ENCODE results near the gene KRT20.
"Not testable (repeated sequence)": the region's sequence is repeated elsewhere in the genome, so short reads cannot be mapped to it uniquely, and the experiment has no call there.

The KRT20 gene

DNA sequence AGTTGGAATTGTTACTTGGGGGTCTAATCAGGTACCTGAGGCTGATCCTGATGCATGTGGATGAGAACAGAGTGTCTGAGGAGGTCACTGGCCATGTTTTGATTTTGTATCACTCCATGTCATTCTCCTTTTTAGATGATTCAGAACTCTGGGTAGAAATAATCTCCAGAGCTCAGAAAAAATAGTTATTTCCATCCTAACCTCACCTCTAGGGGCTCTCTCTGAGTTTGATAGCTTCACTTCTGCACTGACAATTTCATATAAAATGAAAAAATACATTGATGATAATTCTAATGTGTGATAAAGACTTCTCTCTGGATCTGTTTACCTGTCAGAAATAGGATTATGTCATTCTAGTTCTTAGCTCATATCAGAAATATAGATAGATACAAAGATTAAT, 11.8 kb downstream of the KRT20 start:
- Histone ChIP-seq H3K27ac (no peak overlapping the region), H3K27me3 (no peaks in the 10 kb centered on the region)

DNA sequence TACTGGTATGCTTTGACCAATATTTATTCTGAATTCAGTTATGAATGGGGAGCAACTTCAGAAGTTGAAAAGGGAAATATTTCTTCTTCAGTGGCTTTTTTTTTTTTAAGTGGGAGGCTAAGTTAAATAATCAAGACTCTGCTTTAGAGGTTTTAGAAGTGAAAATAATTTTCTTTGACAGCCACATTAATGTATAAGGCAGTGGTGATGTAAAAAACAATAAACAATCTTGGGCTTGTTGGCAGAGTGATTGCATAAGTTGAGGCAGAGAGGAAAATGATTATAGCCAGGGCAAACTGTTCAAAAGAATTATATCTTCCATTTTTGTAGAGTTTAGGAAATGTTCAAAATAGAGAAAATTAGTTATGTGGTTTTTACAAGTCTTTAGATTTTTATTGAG, 12.6 kb downstream of the KRT20 start:
- Histone ChIP-seq H3K27ac (no peak overlapping the region), H3K9ac (no peak overlapping the region), H3K27me3 (no peaks in the 10 kb centered on the region), H3K4me1 (no peaks in the 10 kb centered on the region), H3K36me3 (no peaks in the 10 kb centered on the region), H4K20me1 (no peaks in the 10 kb centered on the region), H3K9me3 (no peaks in the 10 kb centered on the region), H3K4me2 (no peak overlapping the region), H3K4me3 (no peak overlapping the region)
- TF ChIP-seq Cebpa-rat (IDR thresholded peaks at IDR 0.05) = no peak

More for the DNA sequence above, 11.8 kb downstream of the KRT20 start:
- H3K9ac ChIP-seq = no peak overlapping the region
- no peaks in the 10 kb centered on the region for H4K20me1 ChIP-seq
- no peak for TF ChIP-seq Cebpa-rat (IDR thresholded peaks at IDR 0.05)
- no peak overlapping the region for H3K4me3 ChIP-seq
- H3K4me1 ChIP-seq = no peaks in the 10 kb centered on the region
- no peak overlapping the region for H3K4me2 ChIP-seq
- no peaks in the 10 kb centered on the region for H3K36me3 ChIP-seq
- H3K9me3 ChIP-seq = no peaks in the 10 kb centered on the region

DNA sequence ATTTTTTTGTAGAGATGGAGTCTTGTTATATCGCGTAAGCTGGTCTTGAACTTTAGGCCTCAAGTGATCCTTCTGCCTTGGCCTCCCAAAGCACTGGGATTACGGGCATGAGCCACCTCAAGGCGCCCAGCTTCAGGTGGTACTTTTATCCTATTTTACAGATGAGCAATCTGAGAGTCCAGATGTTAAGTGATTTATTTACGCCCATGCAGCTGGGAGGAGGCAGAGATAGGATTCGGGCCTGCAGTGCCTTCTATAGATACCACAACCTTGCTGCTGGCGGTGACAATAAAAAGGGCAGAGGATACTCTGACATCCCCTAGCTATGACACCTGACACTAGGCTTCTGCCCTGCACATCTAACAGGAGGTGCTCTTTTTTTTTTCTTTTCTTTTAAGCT, 13.7 kb downstream of the KRT20 start:
- H3K27me3 ChIP-seq = no peaks in the 10 kb centered on the region
- H4K20me1 ChIP-seq = no peaks in the 10 kb centered on the region
- no peak overlapping the region for H3K27ac ChIP-seq
- no peak overlapping the region for H3K4me2 ChIP-seq
- H3K4me1 ChIP-seq = no peaks in the 10 kb centered on the region
- H3K36me3 ChIP-seq = no peaks in the 10 kb centered on the region
- H3K9me3 ChIP-seq = no peaks in the 10 kb centered on the region
- no peak for TF ChIP-seq Cebpa-rat (IDR thresholded peaks at IDR 0.05)
- H3K4me3 ChIP-seq = no peak overlapping the region
- H3K9ac ChIP-seq = no peak overlapping the region

DNA sequence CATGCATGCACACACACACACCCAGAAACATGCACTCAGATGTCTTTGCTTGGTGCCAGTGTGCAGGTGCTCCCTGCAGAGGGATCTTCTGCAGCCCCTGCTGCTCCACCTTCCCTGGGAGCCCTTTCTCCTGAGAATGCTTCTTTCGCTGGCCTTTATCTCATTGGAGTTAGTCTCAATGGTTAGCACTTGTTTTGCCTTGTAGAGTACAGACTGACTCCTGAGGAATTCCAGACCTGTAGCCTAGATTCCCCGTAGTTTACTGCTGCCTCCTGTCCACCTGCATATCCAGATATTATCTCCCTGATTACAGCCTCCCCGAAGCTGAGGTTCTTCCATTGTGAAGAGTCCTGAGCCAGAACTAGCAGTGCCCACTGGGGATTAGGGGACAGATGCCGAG, 14.9 kb downstream of the KRT20 start:
- H3K4me2 ChIP-seq = no peak overlapping the region
- no peaks in the 10 kb centered on the region for H3K36me3 ChIP-seq
- TF ChIP-seq Cebpa-rat (IDR thresholded peaks at IDR 0.05) = no peak
- no peaks in the 10 kb centered on the region for H3K9me3 ChIP-seq
- no peak overlapping the region for H3K27ac ChIP-seq
- H3K4me3 ChIP-seq = no peak overlapping the region
- H3K27me3 ChIP-seq = no peaks in the 10 kb centered on the region
- H3K9ac ChIP-seq = no peak overlapping the region
- H4K20me1 ChIP-seq = no peaks in the 10 kb centered on the region
- H3K4me1 ChIP-seq = no peaks in the 10 kb centered on the region

DNA sequence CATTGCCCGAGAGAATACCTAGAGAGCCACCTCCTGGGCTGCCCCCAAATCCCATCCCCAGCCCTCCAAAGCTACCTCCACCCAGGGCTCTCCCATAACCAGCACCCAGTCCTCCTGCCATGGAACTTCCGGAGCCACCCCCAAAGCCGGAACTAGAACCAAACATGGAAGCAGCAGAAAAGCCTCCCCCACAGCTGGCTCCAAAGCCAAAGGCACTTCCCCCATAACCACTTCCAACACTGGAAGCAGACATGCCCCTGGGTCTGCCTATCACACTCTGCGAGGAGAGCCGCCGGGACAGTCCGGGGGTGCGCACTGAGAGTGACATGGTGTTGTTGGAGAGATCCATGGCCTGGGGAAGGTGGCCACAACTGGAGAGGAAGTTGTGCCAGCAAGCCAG, 18.2 kb downstream of the KRT20 start, which contains the start of gene KRT12:
TSS of gene KRT12 (minus strand) at position 386 of the 400 bp plus-strand sequence. CDS start at position 349, 37 bp downstream.
- no peaks in the 10 kb centered on the region for H3K36me3 ChIP-seq
- no peak for TF ChIP-seq Cebpa-rat (IDR thresholded peaks at IDR 0.05)
- no peak within 1 kb of the TSS for H3K27ac ChIP-seq
- H3K9ac ChIP-seq = no peak within 1 kb of the TSS
- no peaks in the 10 kb centered on the region for H3K9me3 ChIP-seq
- no peaks in the 10 kb centered on the region for H3K27me3 ChIP-seq
- H4K20me1 ChIP-seq = no peaks in the 10 kb centered on the region
- H3K4me2 ChIP-seq = no peak within 1 kb of the TSS
- H3K4me3 ChIP-seq = no peak within 1 kb of the TSS
- no peaks in the 10 kb centered on the region for H3K4me1 ChIP-seq

DNA sequence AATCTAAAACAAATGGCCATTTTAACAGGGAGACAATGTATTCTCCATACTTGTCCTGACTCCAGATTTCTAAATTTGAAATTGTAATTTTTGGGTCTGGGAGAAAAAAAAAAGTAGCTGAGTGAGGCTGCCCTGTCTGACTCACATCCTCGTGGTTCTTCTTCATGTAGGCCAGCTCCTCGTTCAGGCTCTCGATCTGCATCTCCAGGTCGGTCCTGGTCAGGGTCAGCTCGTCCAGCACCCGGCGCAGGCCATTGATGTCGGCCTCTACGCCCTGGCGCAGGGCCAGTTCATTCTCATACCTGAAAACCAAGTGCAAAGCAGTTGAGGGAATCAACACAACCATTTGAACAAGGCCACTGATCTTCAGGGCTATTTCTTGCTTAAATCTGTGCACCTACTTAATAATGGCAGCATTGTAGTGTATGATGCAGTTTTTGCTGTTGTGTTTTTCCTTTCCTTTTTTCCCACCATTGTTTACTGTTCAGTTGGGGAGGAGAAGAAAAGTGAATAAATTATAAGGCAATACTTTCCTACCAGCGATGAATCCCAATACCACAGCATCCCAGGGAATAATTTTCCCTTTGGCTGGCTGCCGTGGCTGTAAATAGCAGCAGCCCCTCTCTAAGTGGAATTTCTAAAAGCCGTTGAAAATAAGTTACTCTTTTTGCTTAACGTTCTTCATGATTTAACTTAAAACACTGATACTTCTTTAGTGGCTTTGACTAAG, 20.2 kb downstream of the KRT20 start:
- Histone ChIP-seq H3K36me3 (no peaks in the 10 kb centered on the region), H3K27me3 (no peaks in the 10 kb centered on the region), H3K9ac (no peak overlapping the region), H3K4me1 (no peaks in the 10 kb centered on the region), H3K27ac (no peak overlapping the region), H3K4me3 (no peak overlapping the region), H3K9me3 (no peaks in the 10 kb centered on the region), H3K4me2 (no peak overlapping the region), H4K20me1 (no peaks in the 10 kb centered on the region)
- no peak for TF ChIP-seq Cebpa-rat (IDR thresholded peaks at IDR 0.05)

DNA sequence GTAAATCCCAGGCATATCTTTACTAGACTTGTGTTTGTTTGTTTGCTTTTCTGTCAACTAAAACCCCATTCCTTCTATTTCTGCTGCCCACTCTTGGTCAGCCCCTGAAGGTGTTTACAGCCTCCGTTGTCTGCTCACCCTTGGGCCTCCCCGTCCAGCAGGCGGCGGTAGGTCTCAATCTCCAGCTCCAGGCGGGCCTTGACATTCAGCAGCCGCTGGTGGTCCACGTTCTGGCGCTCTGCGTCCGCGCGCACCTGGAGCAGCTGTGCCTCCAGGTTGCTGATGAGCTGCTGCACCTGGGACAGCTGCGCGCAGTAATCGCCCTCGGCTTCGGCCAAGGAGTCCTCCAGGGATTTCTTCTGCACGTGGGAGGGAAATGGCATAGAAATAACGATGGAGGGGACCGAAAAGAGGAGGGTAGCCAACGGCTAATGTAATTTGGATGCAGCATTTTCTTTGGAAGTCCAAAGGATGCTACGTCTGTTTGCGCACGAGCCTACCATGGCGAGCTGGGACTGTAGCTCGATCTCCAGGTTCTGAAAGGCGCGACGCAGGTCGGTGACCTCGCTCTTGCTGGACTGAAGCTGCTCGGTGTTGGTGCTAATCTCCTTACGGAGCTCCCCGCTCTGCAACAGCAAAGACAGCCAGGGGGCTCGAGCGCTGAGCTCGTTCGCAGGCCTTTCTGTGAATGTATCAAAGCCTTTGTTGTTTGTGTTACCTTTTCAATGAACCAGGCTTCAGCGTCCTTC, 21.9 kb downstream of the KRT20 start:
- no peak overlapping the region for H3K4me2 ChIP-seq
- H3K9ac ChIP-seq = no peak overlapping the region
- no peaks in the 10 kb centered on the region for H4K20me1 ChIP-seq
- no peaks in the 10 kb centered on the region for H3K9me3 ChIP-seq
- no peaks in the 10 kb centered on the region for H3K36me3 ChIP-seq
- no peaks in the 10 kb centered on the region for H3K27me3 ChIP-seq
- H3K4me1 ChIP-seq = no peaks in the 10 kb centered on the region
- no peak for TF ChIP-seq Cebpa-rat (IDR thresholded peaks at IDR 0.05)
- no peak overlapping the region for H3K4me3 ChIP-seq
- no peak overlapping the region for H3K27ac ChIP-seq

DNA sequence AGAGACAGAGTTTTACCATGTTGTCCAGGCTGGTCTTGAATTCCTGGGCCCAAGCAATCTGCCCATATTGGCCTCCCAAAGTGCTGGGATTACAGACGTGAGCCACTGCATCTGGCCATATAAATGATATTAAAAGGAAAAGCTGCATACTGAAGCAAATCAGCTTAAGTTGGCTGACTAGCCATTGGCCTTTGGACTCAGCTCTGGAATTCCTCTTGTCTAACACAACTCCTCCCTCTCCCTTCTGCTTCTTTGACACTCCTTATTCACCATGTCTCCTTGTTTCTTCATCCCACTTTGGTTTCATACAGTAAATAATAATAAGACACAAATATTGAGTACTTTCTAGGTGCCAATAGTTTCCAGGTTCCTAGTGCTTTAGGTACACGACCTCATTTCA, 25.5 kb downstream of the KRT20 start:
- TF ChIP-seq Cebpa-rat (IDR thresholded peaks at IDR 0.05) = no peak
- no peak overlapping the region for H3K4me2 ChIP-seq
- no peaks in the 10 kb centered on the region for H3K4me1 ChIP-seq
- H3K4me3 ChIP-seq = no peak overlapping the region
- no peak overlapping the region for H3K27ac ChIP-seq
- no peaks in the 10 kb centered on the region for H3K9me3 ChIP-seq
- H3K36me3 ChIP-seq = no peaks in the 10 kb centered on the region
- no peaks in the 10 kb centered on the region for H4K20me1 ChIP-seq
- no peaks in the 10 kb centered on the region for H3K27me3 ChIP-seq
- H3K9ac ChIP-seq = no peak overlapping the region

DNA sequence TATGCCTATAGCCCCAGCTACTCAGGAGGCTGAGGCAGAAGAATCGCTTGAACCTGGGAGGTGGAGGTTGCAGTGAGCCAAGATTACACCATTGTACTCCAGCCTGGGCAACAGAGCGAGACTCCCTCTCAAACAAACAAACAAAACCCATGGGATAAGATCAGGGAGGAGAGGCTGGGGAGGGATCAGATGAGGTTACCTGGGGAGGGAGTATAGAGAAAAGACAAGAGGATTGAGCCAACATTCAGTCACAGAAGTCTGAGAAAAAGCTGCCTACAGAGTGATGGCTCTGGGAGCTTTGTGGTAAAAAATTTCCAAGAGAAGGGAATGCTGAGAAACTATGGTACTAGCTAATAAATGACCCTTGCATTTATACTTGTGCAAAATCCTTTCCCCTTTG, 26.4 kb downstream of the KRT20 start:
- H4K20me1 ChIP-seq, H3K36me3 ChIP-seq, H3K4me2 ChIP-seq, H3K9ac ChIP-seq, H3K27me3 ChIP-seq, H3K4me3 ChIP-seq, H3K9me3 ChIP-seq, H3K27ac ChIP-seq, H3K4me1 ChIP-seq: not testable (repeated sequence)

DNA sequence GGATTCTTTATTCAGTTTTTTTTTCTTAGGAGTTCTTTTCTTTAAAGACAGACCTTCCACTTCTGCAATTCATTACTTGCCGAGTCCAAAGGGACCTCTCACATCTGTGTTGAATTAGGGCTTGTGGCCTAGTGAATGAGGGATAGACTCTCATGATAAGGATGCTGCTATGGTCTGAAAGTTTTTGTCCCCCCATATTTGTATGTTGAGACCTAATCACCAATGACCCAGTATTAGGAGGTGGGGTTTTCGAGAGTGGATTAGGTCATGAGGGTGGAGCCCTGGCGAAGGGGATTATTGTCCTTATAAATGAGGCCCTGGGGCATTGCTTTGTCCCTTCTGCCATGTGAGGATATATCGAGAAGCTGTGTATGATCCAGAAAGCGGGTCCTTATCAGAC, 27.5 kb downstream of the KRT20 start:
- Histone ChIP-seq H3K9me3 (no peaks in the 10 kb centered on the region), H3K27ac (no peak overlapping the region), H3K9ac (no peak overlapping the region), H3K4me2 (no peak overlapping the region), H4K20me1 (no peaks in the 10 kb centered on the region), H3K4me3 (no peak overlapping the region), H3K27me3 (no peaks in the 10 kb centered on the region), H3K36me3 (no peaks in the 10 kb centered on the region), H3K4me1 (no peaks in the 10 kb centered on the region)
- no peak for TF ChIP-seq Cebpa-rat (IDR thresholded peaks at IDR 0.05)
